Tibial nerve (tissue), 4 donors: ENCODE measurements around the gene KCNAB2. TPM values are rescaled to one million over a fixed set of nuclear protein-coding genes. Genes with fewer than 3 reads are reported as not detected.

Source experiments
- DNase-seq, 2 donors: peaks; one replicate each; pipeline ENCODE4 v3.0.0-alpha.2; 2019; ENCODE audit warnings: low spot score in 2 of 2
- H3K27ac ChIP-seq, 4 donors: fragments of 200-600 bp; sonication (generic) in 3 of 4; one replicate each; pipeline ENCODE4 v1.5.1; 2017 to 2019; ENCODE audit warnings: mild to moderate bottlenecking in 1 of 4
- H3K27me3 ChIP-seq, 2 donors: fragments of 200-600 bp; sonication (generic) in 1 of 2; one replicate each; pipeline versions ENCODE4 v1.5.1 to v1.6.0; 2017 to 2019
- H3K36me3 ChIP-seq, 3 donors: fragments of 200-600 bp; sonication (generic); one replicate each; pipeline ENCODE4 v1.5.1; 2018 to 2019
- H3K4me1 ChIP-seq, 4 donors: fragments of 200-600 bp; sonication (generic) in 3 of 4; one replicate each; pipeline ENCODE4 v1.5.1; 2017 to 2019
- H3K4me3 ChIP-seq, 4 donors: fragments of 200-600 bp; sonication (generic) in 3 of 4; one replicate each; pipeline ENCODE4 v1.5.1; 2017 to 2019; ENCODE audit warnings: mild to moderate bottlenecking in 1 of 4, moderate library complexity in 1 of 4
- H3K9me3 ChIP-seq, 4 donors: fragments of 200-600 bp; sonication (generic) in 3 of 4; one replicate each; pipeline ENCODE4 v1.5.1; 2017 to 2019
- CTCF ChIP-seq, 5 experiments: fragments of 200-600 bp in 3 of 5; fragments of 450-650 bp in 2 of 5; sonication (generic) in 3 of 5; IDR thresholded peaks; one replicate each; pipeline ENCODE4 v1.5.1; 2016 to 2019; ENCODE audit warnings: antibody characterized with exemption in 5 of 5, mild to moderate bottlenecking in 3 of 5, moderate library complexity in 2 of 5
- EP300 ChIP-seq, 2 donors: sonication (generic); formaldehyde crosslinking; IDR thresholded peaks; one replicate each; pipeline ENCODE4 v1.6.1; 2017; ENCODE audit warnings: antibody characterized with exemption in 2 of 2, mild to moderate bottlenecking in 1 of 2
- POLR2A ChIP-seq, 2 donors: fragments of 450-650 bp; IDR thresholded peaks; one replicate each; pipeline ENCODE4 v1.6.1; 2017; ENCODE audit warnings: antibody characterized with exemption in 2 of 2, mild to moderate bottlenecking in 2 of 2, moderate library complexity in 2 of 2
- WGBS, 2 donors: methylation state at CpG; one replicate each; pipeline ENCODE4 v1.1.5; 2018; 5-methylcytosine and 5-hydroxymethylcytosine counted together
- total RNA-seq, 4 donors: library from RNA; depleted of rRNA; stranded (reverse); fragments of >200 nt; gene quantifications; one replicate each; pipeline ENCODE4 v1.1.0, GENCODE V29; 2016

KCNAB2 gene
- total RNA-seq, 4 donors from 2014 or later: 7.0 to 21.4 (median 13.8) TPM

GRCh38 chr1:6116137-6116536, 70.4 kb downstream of the KCNAB2 start:
- H3K9me3 ChIP-seq: peaks cover 0 to 30% (median 0%) of the 10 kb centered on the region in 4 donors
- H3K27ac ChIP-seq: no peak overlapping the region
- peaks cover 0 to 3% of the 10 kb centered on the region in 2 donors for H3K27me3 ChIP-seq
- no peaks in the 10 kb centered on the region for H3K36me3 ChIP-seq
- 33 to 47% methylated on average over 1 of the region's 1 CpG for WGBS, 2 donors
- no peak overlapping the region for H3K4me3 ChIP-seq
- no peak for DNase-seq
- TF ChIP-seq CTCF (IDR thresholded peaks at IDR 0.05) (no peak), POLR2A (IDR thresholded peaks at IDR 0.05) (no peak), EP300 (IDR thresholded peaks at IDR 0.05) (no peak)
- H3K4me1 ChIP-seq: no peaks in the 10 kb centered on the region

GRCh38 chr1:6117064-6117463, 71.4 kb downstream of the KCNAB2 start:
- Histone ChIP-seq H3K27ac (no peak overlapping the region), H3K36me3 (no peaks in the 10 kb centered on the region), H3K4me3 (no peak overlapping the region), H3K4me1 (no peaks in the 10 kb centered on the region), H3K9me3 (peaks cover 0 to 30% (median 0%) of the 10 kb centered on the region in 4 donors), H3K27me3 (peaks cover 0 to under 1% of the 10 kb centered on the region in 2 donors)
- 93% methylated on average over 2 of the region's 2 CpGs for WGBS, 2 donors
- DNase-seq: no peak
- TF ChIP-seq CTCF (IDR thresholded peaks at IDR 0.05): no peak
- TF ChIP-seq POLR2A (IDR thresholded peaks at IDR 0.05): no peak
- no peak for TF ChIP-seq EP300 (IDR thresholded peaks at IDR 0.05)

- peaks cover 0 to 30% (median 0%) of the 10 kb centered on the region in 4 donors for H3K9me3 ChIP-seq
- H3K36me3 ChIP-seq: no peaks in the 10 kb centered on the region
- TF ChIP-seq POLR2A (IDR thresholded peaks at IDR 0.05) (no peak), CTCF (IDR thresholded peaks at IDR 0.05) (no peak), EP300 (IDR thresholded peaks at IDR 0.05) (no peak)
- H3K27me3 ChIP-seq: no peaks in the 10 kb centered on the region
- H3K27ac ChIP-seq: no peak overlapping the region
- no peaks in the 10 kb centered on the region for H3K4me1 ChIP-seq
- no peak for DNase-seq
- H3K4me3 ChIP-seq: no peak overlapping the region
These were observed 71.9 kb downstream of the KCNAB2 start for GRCh38 chr1:6117624-6118023.

GRCh38 chr1:6118415-6118814, 72.7 kb downstream of the KCNAB2 start:
- no peak for DNase-seq
- Histone ChIP-seq H3K9me3 (peaks cover 0 to 30% (median 0%) of the 10 kb centered on the region in 4 donors), H3K27ac (no peak overlapping the region), H3K4me1 (no peaks in the 10 kb centered on the region), H3K36me3 (no peaks in the 10 kb centered on the region), H3K4me3 (no peak overlapping the region), H3K27me3 (no peaks in the 10 kb centered on the region)
- WGBS, 2 donors: 77 to 90% methylated on average over 3 of the region's 3 CpGs
- no peak for TF ChIP-seq EP300 (IDR thresholded peaks at IDR 0.05)
- TF ChIP-seq POLR2A (IDR thresholded peaks at IDR 0.05): no peak
- TF ChIP-seq CTCF (IDR thresholded peaks at IDR 0.05): no peak

- H3K9me3 ChIP-seq: peaks cover 0 to 19% (median 0%) of the 10 kb centered on the region in 4 donors
- 84 to 87% methylated on average over 17 to 18 of the region's 18 CpGs for WGBS, 2 donors
- no peaks in the 10 kb centered on the region for H3K27me3 ChIP-seq
- no peak overlapping the region for H3K4me3 ChIP-seq
- H3K27ac ChIP-seq: no peak overlapping the region
- no peak for DNase-seq
- TF ChIP-seq POLR2A (IDR thresholded peaks at IDR 0.05) (no peak), EP300 (IDR thresholded peaks at IDR 0.05) (no peak), CTCF (IDR thresholded peaks at IDR 0.05) (no peak)
- no peaks in the 10 kb centered on the region for H3K4me1 ChIP-seq
- no peaks in the 10 kb centered on the region for H3K36me3 ChIP-seq
These were observed 75.3 kb downstream of the KCNAB2 start for GRCh38 chr1:6121021-6121421.
